ENCODE results near the gene KIRREL3. TPM values are rescaled to one million over a fixed set of nuclear protein-coding genes. Genes with fewer than 3 reads are reported as not detected.

KIRREL3 gene
- total and polyA plus RNA-seq, 2 of the 8 experiments (the other 6 are each of a cell fraction or from before 2014, with no cell fraction given), result 0.29 to 0.32 TPM

DNA sequence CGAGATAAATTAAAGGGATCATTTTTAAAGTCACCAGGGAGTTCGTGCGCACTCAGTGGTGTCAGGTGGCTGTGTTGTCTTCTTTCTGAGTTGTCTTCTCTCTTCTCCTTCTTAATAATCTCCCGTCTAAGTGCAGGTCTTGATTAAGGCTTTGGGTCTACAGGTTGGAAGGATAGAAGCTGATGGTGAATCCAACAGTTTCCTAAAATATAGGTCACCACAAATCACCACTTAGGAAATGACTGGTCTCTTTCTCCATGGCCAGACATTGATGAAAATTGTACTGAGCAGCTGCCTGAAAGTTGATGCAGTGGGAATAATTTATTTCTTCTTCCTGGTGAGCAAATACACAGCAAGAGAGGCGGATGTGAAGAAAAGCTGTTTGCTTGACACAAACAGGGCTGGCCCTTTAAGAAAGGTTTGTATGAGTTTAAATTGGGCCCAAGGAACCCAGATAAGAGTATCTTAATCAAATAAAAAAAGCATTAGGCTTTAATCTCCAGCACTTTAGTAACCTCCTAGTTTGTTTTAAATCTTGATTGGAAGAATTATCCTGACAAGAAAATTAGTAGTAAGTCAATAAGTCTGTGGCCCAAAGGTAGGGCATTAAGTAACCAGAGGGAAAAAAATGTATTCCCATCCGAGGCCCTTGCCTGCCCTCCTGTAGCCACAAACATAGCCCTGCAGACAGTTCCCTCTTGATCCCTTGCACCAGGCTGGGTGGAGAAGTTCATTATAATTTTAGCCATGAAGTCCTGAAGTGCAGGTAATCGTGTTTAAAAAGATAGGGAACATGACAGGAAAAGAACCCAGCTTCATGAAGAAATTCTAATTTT, 245.8 kb downstream of the KIRREL3 start (continued):
- TF ChIP-seq TBP (IDR thresholded peaks at IDR 0.05; ENCODE audit: low read depth, low read length), result no peak
- no peak for TF ChIP-seq RNF2 (IDR thresholded peaks at IDR 0.05; ENCODE audit: borderline replicate concordance, low read depth, low read length, missing control alignments, poor library complexity, severe bottlenecking)
- no peak for TF ChIP-seq SP1 (IDR thresholded peaks at IDR 0.05; ENCODE audit: low read depth, low read length)
- no peak for TF ChIP-seq MAFK (IDR thresholded peaks at IDR 0.05; ENCODE audit: low read depth, low read length)

Data from H1 (cell line).